Stimulated activated memory B cell treated with anti-CD40 and anti-IgM and Interleukin-4, amounts not matched to agents 10 μg/mL and 1 μg/mL and 100 μg/mL, for 72 hours (primary cell): ENCODE measurements around the gene HAUS7.

Experiments used
- ATAC-seq: fragments of 150-1000 bp; cut with Tn5 transposase; 2 replicates; pipeline ENCODE4 v1.10.0; 2021
- H3K27ac Mint-ChIP-seq: one replicate; pipeline ENCODE4 v1.8.0; 2022; ENCODE audit warnings: mild to moderate bottlenecking, mixed read lengths
- H3K27me3 Mint-ChIP-seq: one replicate; pipeline ENCODE4 v1.8.0; 2022; ENCODE audit warnings: mixed read lengths
- H3K36me3 Mint-ChIP-seq: one replicate; pipeline ENCODE4 v1.8.0; 2022; ENCODE audit warnings: mixed read lengths
- H3K4me1 Mint-ChIP-seq: one replicate; pipeline ENCODE4 v1.8.0; 2022; ENCODE audit warnings: mixed read lengths
- H3K4me3 Mint-ChIP-seq: one replicate; pipeline ENCODE4 v1.8.0; 2022; ENCODE audit warnings: mild to moderate bottlenecking, moderate library complexity, mixed read lengths
- H3K9me3 Mint-ChIP-seq: one replicate; pipeline ENCODE4 v1.8.0; 2022; ENCODE audit warnings: mixed read lengths

HAUS7 gene

DNA sequence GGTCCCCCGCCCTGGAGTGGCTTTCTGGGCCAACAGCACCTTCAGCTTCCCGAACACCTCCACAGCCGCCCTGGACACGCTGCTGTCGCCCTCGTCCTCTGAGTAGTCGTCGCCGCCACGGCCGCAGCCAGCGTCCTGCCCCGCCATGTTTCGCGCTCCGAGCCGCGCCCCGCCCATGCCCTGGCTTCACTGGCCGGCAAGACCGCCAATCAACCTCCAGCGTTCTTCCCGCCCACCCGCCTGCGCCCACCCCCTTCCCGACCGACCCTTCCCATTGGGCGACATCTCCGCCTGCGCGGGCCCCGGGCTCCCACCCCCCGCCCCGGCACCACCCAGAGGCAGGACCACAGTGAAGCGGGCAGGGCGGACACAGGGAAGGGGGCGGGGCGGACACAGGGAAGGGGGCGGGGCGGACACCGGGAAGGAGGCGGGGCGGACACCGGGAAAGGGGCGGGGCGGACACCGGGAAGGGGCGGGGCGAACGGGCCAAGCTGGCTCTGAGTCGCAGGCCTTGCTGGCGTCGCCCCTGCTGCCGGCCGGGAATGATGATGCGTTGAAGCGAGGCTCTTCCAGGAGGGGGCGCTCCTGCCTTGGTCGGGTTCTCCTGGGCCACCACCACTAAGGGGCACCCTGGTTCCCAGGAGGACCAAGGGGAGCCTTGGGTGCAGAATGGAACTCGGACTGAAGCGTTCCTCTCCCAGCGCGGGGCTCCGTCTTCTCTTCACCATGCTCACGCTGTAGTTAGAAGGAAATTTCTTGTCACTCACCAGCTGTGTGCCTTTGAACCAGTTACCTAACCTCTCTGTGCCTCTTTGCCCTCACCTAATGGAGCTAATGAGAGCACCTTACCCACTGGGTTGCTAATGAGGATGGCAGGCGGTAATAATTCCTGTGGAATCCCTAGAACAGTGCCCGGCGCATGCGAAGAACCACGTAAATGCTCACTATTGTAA, at the start of gene HAUS7:
HAUS7 (minus strand) TSS at position 166 of the 953 bp plus-strand sequence; CDS start at position 147, 19 bp downstream.
- Mint-ChIP-seq H3K9me3 (no peaks in the 10 kb centered on the region), H3K4me1 (peaks cover 13% of the 10 kb centered on the region), H3K27ac (peak within 1 kb of the TSS; percentile 22), H3K4me3 (peak within 1 kb of the TSS; percentile 78), H3K36me3 (no peaks in the 10 kb centered on the region), H3K27me3 (peaks cover 3% of the 10 kb centered on the region)
- ATAC-seq = peak; percentile 90

DNA sequence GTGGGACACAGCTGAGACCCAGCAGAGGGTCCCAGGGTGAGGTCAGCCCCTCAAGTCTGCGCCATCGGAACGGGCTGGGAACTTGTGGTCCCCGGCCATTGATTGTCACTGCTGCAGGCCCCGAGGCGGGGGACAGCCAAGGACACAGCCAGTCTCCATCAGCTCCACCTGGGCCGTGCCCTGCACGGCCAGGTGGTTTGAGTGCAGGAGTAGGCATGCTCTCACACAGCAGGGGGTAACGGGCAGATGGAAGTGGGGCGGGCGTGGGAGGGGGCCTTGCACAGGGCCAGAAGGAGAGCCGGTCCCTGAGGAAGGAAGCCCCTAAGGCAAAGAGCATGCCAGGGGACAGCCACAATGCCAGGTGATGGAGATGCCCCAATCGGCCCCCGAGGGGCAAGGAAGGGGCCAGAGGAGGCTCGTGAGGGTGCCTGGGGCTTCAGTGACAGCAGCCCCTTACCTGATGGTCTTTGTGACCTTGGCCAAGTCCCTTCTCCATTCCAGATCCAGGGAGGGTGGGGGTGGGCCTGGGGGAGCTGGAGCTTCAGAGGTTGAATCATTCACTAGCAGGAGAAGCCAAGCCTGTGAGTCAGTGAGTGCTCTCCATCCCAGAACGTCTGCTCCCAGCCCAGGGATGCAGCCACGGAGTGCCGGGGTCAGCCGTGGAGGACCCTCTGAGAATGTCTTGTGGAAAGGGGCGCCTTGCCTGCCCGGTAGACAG, 49.4 kb upstream of the HAUS7 start:
- no peak overlapping the region for H3K27ac Mint-ChIP-seq
- H3K27me3 Mint-ChIP-seq = peaks cover 35% of the 10 kb centered on the region
- H3K4me3 Mint-ChIP-seq = no peak overlapping the region
- ATAC-seq = no peak
- no peaks in the 10 kb centered on the region for H3K36me3 Mint-ChIP-seq
- peaks cover 5% of the 10 kb centered on the region for H3K4me1 Mint-ChIP-seq
- no peaks in the 10 kb centered on the region for H3K9me3 Mint-ChIP-seq

DNA sequence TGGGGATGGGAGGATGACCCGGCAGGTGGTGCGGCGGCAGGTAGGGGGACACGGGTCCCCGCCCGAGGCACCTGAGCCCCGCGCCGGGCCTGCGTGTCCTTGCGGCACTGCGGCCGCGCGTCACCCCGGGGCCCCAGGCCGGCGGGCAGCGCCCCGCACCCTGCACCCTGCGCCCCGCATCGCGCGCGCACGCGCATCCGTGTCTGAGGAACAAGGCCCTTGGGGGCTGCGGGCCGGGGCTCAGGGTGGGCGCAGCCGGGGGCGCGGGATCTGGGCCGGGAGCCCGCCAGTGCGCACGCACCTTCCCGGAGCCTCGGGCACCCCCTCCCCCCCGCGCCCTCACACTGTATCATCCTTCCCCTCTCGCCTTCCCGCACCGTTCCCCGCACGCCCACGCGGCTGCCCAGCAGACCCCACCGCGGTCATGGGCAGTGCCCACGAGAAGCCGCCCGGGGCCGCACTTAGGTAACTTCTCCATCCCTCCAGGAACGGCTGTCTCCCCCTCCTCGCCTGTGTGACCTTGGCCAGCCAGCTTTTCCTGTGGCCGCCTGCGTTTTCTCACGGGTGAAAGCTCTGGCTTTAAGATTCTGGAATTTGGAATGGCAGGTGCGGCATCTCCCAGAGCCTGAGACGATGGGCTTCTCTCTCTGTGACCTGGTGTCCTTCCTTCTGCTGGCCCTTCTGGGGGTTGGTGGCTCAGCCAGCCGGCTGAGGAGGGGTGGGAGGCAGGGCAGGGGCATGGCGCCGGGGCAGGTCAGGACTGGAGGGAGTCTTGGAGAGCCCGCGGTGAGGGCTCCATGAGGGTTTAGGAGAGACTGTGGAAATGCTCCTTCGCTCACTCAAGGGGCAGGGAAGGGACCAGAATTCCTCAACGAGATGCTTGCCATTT, 47.8 kb upstream of the HAUS7 start:
- no peak overlapping the region for H3K4me3 Mint-ChIP-seq
- H3K27me3 Mint-ChIP-seq = peaks cover 35% of the 10 kb centered on the region
- no peaks in the 10 kb centered on the region for H3K9me3 Mint-ChIP-seq
- no peaks in the 10 kb centered on the region for H3K36me3 Mint-ChIP-seq
- no peak for ATAC-seq
- peaks cover 5% of the 10 kb centered on the region for H3K4me1 Mint-ChIP-seq
- no peak overlapping the region for H3K27ac Mint-ChIP-seq

DNA sequence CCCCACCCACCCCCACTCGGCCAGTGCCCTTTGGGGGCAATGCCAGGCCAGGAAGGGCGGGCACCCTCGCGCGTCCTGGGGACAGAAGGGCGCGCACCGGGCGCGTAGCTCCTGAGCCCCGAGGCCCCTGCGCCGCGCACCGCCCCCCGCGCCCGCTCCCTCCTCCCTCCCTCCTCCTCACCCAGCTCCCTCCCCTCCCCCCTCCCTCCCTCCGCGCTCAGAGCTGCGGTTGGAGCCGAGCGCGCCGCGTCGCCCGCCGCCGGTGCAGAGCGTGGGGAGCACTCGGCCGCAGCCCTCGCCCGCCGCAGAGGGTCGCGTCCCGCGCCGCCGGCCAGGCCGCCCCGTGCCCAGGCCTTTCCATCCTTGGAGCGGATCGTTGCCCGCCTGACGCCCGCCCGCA, 47.0 kb upstream of the HAUS7 start, which contains the start of gene ATP2B3:
ATP2B3 (plus strand) TSS at position 220 of the 400 bp plus-strand sequence. CDS start 18,606 bp downstream, outside the sequence.
- no peak for ATAC-seq
- Mint-ChIP-seq H3K36me3 (no peaks in the 10 kb centered on the region), H3K9me3 (no peaks in the 10 kb centered on the region), H3K27me3 (peaks cover 35% of the 10 kb centered on the region), H3K4me3 (no peak within 1 kb of the TSS), H3K4me1 (peaks cover 5% of the 10 kb centered on the region), H3K27ac (no peak within 1 kb of the TSS)

DNA sequence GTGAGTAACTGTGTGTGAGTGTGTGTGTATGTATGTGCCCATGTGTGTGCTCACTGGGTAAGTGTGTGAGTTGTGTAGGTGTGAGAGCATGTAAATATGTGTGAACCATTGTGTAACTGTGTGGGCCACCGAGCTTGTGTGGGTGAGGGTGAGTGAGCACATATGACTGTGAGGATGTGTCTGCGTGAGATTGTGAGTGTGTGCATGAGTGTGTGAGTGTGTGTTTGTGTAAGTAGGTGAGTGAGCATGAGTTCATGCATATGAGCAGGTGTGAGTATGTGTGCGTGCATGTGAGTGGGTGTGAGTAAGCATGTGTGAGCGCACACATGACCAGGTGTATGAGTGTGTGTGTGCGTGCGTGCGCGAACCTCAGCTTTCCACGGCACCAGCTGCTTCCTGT, 45.7 kb upstream of the HAUS7 start:
- Mint-ChIP-seq H3K36me3 (no peaks in the 10 kb centered on the region), H3K4me1 (no peaks in the 10 kb centered on the region), H3K4me3 (no peak overlapping the region), H3K9me3 (no peaks in the 10 kb centered on the region), H3K27me3 (peaks cover 27% of the 10 kb centered on the region), H3K27ac (no peak overlapping the region)
- no peak for ATAC-seq

DNA sequence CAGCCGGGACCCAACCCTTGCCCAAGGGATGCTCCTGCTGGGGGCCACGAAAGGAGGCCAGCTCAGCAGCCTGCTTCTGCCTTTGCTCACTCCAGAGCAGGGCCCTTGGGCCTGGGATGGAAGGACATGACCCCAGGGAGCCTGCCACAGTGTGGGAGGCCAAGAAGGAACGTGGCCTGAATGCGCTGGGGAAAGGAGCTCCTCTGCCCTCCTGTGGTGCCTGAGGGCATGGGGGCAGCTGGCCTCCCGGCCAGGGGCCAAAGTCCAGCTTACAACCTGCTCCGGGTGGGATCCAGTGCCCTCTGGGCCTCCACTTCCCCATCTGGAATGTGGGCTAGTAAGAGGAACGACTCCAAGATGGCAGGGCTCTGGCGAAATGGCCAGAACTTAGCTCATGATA, 45.1 kb upstream of the HAUS7 start:
- Mint-ChIP-seq H3K36me3 (no peaks in the 10 kb centered on the region), H3K27me3 (peaks cover 27% of the 10 kb centered on the region), H3K9me3 (no peaks in the 10 kb centered on the region), H3K4me3 (no peak overlapping the region), H3K4me1 (no peaks in the 10 kb centered on the region), H3K27ac (no peak overlapping the region)
- no peak for ATAC-seq

DNA sequence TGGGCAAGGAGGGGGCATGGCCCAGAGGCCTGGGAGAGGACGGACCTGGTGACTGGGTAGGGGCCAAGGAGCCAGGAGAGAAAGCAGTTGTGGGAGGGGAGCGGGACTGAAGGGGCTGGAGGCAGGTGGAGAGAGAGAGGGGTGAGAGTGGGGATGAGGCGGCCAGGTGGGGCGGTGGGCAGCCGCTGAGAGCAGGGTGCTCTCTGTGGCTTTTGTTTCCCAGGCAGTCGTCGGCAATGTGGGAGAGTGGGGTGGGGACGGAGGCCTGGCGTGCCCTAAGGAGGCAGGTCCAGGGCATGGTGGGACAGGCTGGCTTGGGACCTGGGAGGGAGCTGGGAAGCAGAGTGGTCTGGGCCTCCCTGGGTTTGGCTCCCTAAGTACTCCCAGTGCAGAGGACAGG, 43.9 kb upstream of the HAUS7 start:
- H3K4me1 Mint-ChIP-seq = no peaks in the 10 kb centered on the region
- H3K4me3 Mint-ChIP-seq = no peak overlapping the region
- H3K9me3 Mint-ChIP-seq = no peaks in the 10 kb centered on the region
- H3K27ac Mint-ChIP-seq = no peak overlapping the region
- H3K36me3 Mint-ChIP-seq = no peaks in the 10 kb centered on the region
- peaks cover 25% of the 10 kb centered on the region for H3K27me3 Mint-ChIP-seq
- no peak for ATAC-seq

DNA sequence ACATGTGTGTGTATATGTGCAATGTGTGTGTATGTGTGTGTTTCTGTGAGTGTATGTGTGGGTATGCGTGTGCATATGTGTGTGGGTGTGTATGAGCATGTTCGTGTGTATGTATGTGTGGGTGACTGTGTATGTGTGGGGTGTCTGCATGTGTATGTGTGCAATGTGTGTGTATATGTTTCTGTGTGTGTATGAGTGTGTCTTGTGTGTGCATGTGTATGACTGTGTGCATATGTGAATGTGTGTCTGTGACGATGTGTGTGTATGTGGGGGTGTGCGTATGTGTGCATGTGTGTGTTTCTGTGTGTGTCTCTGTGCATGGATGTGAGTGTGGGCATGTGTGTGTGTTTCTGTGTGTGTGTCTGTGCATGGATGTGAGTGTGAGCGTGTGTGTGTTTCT, 42.9 kb upstream of the HAUS7 start:
- peaks cover 15% of the 10 kb centered on the region for H3K27me3 Mint-ChIP-seq
- H3K4me1 Mint-ChIP-seq = no peaks in the 10 kb centered on the region
- no peaks in the 10 kb centered on the region for H3K9me3 Mint-ChIP-seq
- no peak for ATAC-seq
- no peak overlapping the region for H3K4me3 Mint-ChIP-seq
- H3K36me3 Mint-ChIP-seq = no peaks in the 10 kb centered on the region
- no peak overlapping the region for H3K27ac Mint-ChIP-seq

DNA sequence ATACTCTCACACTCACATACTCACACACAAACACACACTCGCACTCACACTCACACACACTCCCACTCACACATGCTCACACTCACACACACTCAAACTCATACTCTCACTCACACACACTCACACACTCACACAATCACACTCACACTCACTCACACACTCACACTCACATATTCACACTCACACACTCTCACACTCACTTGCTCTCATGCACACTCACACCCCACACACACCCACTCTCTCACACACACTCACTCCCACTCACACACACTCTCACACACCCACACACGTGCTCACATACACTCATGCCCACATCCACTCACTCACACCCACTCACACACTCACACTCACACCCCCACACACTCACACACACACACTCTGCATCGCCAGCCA, 42.1 kb upstream of the HAUS7 start:
- Mint-ChIP-seq H3K36me3 (no peaks in the 10 kb centered on the region), H3K27me3 (peaks cover 12% of the 10 kb centered on the region), H3K27ac (no peak overlapping the region), H3K4me3 (no peak overlapping the region), H3K9me3 (no peaks in the 10 kb centered on the region), H3K4me1 (peaks cover 6% of the 10 kb centered on the region)
- no peak for ATAC-seq

DNA sequence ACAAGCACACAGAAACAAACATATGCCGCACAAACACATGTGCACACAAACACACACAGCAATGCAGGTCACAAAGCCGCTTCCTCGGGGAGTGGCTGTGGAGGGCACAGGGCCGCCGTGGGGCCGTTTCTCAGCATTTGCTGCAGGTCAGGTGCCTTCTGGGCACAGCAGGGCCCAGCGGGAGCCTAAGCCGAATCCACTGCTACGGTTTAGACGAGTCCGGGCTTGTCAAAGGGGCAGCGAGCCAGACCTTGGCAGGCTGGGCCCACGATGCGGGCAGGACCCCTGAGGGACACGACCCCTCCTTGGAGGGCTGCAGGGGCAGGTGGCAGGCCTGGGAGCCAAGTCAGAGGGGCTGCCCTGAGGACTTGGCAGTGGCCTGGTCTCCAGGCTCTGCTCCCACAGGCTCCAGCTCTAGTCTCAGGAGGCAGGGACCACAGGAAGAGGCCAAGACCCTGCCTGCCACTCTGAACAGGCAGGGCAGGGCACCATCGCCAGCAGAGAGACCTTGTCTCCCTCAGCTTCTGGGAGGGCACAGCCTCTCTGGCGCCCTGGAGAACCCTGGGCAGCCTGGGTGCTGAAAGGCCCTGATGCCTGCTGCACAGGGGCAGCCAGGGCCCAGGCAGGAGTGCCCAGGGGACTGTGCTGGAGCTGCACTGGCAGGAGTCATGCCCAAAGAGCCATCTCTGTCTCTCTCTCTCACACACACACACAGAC, 41.6 kb upstream of the HAUS7 start:
- Mint-ChIP-seq H3K4me1 (peaks cover 7% of the 10 kb centered on the region), H3K27ac (no peak overlapping the region), H3K9me3 (no peaks in the 10 kb centered on the region), H3K4me3 (no peak overlapping the region), H3K36me3 (no peaks in the 10 kb centered on the region), H3K27me3 (peaks cover 12% of the 10 kb centered on the region)
- no peak for ATAC-seq

DNA sequence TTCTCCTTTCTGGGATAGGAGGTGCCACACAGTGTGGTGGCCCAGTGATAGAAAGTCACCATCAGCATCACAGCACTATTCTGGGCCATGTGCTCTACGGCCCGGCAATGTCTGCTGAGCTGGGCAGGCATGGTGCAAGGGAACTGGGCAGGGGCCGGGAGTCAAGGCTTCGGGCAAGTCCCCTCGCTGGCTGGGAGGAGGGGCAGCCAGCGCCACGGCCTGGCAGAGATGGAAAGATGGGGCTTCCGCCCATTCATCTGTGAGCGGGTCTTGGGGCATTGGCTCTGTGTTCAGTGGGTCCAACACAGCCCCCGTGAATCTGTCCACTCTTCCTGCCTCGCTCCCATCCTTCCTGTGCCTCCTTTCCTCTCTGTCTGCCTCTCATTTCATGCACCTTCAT, 40.0 kb upstream of the HAUS7 start:
- Mint-ChIP-seq H3K36me3 (no peaks in the 10 kb centered on the region), H3K4me3 (no peak overlapping the region), H3K9me3 (no peaks in the 10 kb centered on the region), H3K27me3 (peaks cover under 1% of the 10 kb centered on the region), H3K4me1 (peaks cover 7% of the 10 kb centered on the region), H3K27ac (no peak overlapping the region)
- ATAC-seq = no peak

DNA sequence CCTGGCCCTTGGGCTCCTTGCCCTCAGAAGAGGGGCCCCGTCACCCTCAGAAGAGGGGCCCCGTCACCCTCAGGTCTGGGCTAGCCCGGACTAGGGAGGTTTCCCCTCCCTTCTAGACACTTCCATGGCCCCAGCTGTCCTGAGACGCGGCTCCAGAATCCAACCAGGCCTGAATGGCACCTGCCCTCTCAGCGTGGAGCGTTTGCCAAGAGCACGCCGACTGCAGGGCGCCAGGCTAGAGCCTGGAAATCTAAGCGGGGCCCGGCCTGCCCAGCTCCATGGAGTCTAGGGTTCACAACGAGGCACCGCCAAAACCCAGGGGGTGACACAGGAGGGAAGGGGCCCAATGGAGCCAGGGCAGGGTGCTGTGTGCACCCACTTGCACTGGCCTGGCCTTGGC, 39.2 kb upstream of the HAUS7 start:
- H3K27me3 Mint-ChIP-seq = no peaks in the 10 kb centered on the region
- H3K4me1 Mint-ChIP-seq = peaks cover 7% of the 10 kb centered on the region
- H3K36me3 Mint-ChIP-seq = no peaks in the 10 kb centered on the region
- H3K4me3 Mint-ChIP-seq = no peak overlapping the region
- no peak for ATAC-seq
- H3K27ac Mint-ChIP-seq = no peak overlapping the region
- H3K9me3 Mint-ChIP-seq = no peaks in the 10 kb centered on the region

DNA sequence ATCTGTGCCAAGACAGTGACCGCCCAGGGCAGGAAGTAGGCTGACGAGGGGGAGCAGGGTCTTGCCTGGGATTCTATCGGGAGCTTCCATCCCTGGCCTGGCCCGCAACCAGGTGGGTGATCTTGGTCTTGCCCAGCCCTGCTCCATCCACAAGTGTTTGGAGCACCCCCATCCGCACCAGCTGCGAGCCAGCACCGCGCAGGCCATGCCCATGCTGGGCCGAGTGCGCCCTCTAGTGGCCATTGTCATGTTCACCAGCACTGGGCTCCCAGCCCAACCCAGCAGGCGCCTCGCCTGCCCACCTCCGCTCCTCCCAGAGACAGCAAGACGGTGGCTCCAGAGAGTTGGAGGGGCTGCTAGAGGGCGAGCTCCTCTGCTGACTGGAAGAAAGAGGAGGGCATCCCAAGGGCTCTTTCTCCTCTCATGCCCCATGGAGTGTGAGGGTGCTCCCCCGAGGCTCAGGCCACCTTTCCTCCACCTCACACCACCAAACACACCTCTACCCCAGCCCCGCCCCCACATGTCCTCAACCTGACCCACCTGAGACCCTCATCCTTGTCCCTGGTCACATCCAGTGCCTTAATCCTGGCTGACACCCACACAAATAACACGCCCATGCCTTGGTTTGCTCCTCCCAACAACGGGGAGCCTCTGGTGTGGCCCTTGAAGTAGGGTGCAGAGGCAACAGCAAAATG, 37.3 kb upstream of the HAUS7 start:
- peak; percentile 94 for ATAC-seq
- Mint-ChIP-seq H3K36me3 (no peaks in the 10 kb centered on the region), H3K27ac (no peak overlapping the region), H3K27me3 (no peaks in the 10 kb centered on the region), H3K4me1 (peaks cover 7% of the 10 kb centered on the region), H3K9me3 (no peaks in the 10 kb centered on the region), H3K4me3 (no peak overlapping the region)

DNA sequence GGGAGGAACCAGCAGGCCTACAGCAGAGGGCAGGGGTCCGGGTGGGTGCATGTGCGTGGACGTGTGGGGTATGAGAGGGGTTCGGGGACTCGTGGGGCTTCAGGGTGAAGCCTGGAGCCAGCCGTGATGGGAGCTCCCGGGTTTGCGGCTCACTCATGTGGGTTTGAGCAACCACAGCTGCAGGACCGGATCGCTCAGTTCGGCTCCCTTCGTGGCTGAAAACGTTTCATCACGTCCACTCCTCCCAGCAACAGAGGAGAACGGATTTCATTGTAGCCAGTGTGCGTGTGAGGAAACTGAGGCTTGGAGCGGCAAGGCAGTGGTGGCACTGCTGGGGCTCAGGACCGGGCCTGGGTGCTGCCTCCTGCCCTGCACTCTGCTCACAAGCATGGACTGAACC, 35.0 kb upstream of the HAUS7 start:
- Mint-ChIP-seq H3K4me3 (no peak overlapping the region), H3K36me3 (no peaks in the 10 kb centered on the region), H3K9me3 (no peaks in the 10 kb centered on the region), H3K27ac (no peak overlapping the region), H3K27me3 (no peaks in the 10 kb centered on the region), H3K4me1 (peaks cover 7% of the 10 kb centered on the region)
- no peak for ATAC-seq
